Left lobe of liver (tissue), 2 donors: Measurements from ENCODE around the gene ASPM. TPM values are rescaled to one million over a fixed set of nuclear protein-coding genes. Genes with fewer than 3 reads are reported as not detected.

ENCODE experiments used
- ATAC-seq: fragments of 200-7000 bp; cut with Tn5 transposase; one replicate; pipeline ENCODE4 v1.9.1; 2020; ENCODE audit warnings: mild to moderate bottlenecking, moderate library complexity
- DNase-seq: peaks from one replicate; pipeline ENCODE4 v3.0.0-alpha.2; 2020; ENCODE audit warnings: low spot score
- total RNA-seq: library from RNA; stranded (reverse); gene quantifications from one replicate; pipeline ENCODE4 v1.2.1, GENCODE V29; 2021
- donor health status: DM: no; HTN: no; CAD: no; lungs with moderate emphysema.
- donor health status: DM: no; HTN: yes; CAD: no.

Gene ASPM
- total RNA-seq, result 0.35 TPM

GRCh38 chr1:197146101-197147095, at the start of gene ASPM:
Gene ASPM (minus strand): TSS chr1:197146669. CDS start chr1:197146437, 232 bp downstream.
- peak; percentile 96 for ATAC-seq
- peak; percentile 96 for DNase-seq

DNA sequence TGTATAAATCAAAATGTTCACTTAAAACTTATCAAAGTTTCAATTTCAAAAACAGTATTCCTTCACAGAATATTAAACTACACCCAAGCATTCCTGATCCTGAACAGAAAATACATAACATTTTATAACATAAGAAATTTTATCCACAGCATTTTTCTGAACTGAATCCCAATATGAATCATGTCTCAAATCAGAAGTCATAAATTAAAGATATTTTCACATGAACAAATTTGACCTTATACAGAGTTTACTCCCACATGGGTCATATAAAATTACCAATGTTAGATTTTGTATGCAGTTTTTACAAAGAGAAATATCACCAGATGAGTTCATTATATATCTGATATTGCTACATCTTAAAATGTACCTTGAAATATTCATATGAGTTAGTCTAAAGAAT, 48.6 kb upstream of the ASPM start:
- no peak for DNase-seq
- ATAC-seq, result no peak

GRCh38 chr1:197184190-197184589, 37.7 kb upstream of the ASPM start:
- no peak for ATAC-seq
- no peak for DNase-seq

DNA sequence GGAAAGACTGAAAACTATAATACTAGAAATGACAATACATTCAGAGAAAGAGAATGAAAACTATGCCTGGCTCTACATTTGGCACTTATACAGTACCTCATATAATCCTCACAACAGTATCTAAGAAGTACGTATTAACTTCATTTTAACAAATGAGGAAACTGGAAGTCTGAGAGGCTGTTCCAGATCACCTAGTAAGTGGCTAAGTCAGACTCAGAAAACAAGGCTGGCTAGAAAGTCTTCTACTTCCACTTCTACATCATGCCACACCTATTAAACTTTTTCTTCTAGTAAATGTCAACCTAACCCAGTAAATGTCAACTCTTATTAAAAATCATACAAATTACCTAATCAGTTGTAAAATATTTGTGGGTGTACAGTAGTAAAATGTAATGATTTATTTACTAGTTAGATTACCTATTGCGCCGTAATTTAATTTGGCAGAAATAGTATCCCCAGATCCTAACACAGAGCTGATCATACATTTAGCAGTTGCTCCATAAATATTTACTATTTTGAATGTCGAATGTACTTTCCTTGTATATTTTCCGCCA, 36.8 kb upstream of the ASPM start:
- DNase-seq (no peak), ATAC-seq (no peak)

- DNase-seq (no peak), ATAC-seq (no peak)
These were observed 36.2 kb upstream of the ASPM start for GRCh38 chr1:197182716-197183115.

DNA sequence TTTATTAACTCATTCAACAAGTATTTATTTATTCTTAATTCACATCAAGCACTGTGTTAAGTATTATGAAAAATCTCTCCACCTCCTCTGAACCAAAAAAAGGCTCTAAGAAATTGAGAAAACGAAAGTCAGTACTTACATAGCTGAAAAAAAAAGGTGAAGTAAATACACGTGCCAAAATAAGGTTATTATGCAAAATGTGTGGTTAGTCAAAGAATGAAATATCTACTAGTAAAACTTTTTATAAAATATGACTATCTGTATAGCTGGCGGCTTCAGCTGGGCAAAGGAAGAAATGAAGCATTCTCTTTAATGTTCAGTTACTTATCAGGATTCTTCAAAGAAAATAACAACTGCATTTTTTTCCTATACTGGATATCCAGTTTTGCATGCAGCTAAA, 35.5 kb upstream of the ASPM start:
- no peak for DNase-seq
- no peak for ATAC-seq

DNA sequence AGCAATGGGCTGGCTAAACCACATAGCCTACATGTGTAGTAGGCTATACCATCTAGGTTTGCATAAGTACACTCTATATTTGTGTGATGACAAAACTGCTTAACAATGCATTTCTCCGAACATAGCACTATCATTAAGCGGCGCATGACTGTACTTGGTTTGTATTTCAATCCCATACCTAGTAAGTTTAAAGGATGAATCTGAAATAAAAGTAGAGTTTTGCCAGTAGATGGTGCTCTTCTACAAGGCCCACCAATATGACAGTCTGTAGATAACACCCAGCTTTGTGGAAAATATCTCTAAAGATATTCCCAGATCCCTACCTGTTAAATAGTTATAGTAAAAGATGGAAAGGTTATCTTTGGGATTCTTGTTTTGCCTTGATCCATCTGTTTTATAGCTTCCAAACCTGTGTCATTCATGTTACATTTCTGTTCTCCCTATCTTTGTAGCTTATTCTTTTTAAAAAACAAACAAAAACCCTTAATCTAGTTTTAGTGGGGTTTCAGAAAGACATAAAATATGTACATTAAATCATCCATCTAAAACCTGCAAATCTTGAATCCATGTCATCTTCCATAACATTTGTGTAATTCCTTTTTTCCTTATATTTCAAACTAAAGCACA, 33.9 kb upstream of the ASPM start:
- DNase-seq (no peak), ATAC-seq (peak; percentile 85)

- DNase-seq (no peak), ATAC-seq (peak; percentile 80)
These were observed 32.5 kb upstream of the ASPM start for GRCh38 chr1:197178998-197179397.

- ATAC-seq (peak; percentile 17), DNase-seq (no peak)
These were observed 28.3 kb upstream of the ASPM start for GRCh38 chr1:197174818-197175217.

GRCh38 chr1:197173571-197174507, 27.4 kb upstream of the ASPM start:
- ATAC-seq, result peak; percentile 82
- DNase-seq, result no peak

DNA sequence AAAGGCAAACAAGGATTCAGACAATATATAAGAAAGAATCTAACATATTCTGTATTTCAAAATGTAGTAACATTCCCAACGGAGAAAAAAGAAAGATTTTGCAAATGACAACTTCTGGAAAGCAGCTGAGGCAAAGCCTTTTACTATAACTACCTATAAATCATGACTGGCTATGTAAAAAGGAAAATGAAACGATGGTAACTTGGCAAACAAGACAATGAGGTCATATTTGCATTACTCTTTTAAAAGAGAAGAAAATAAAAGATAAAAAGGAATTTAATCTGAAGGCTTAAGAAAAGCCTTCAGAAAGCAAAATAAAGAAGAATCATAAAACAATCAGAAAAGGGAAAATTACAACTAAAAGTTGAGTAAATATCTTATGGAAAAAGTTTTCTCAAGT, 25.1 kb upstream of the ASPM start:
- DNase-seq (no peak), ATAC-seq (no peak)

GRCh38 chr1:197170538-197170937, 24.1 kb upstream of the ASPM start:
- DNase-seq, result no peak

GRCh38 chr1:197159461-197159860, 13.0 kb upstream of the ASPM start:
- no peak for DNase-seq
- no peak for ATAC-seq

More at GRCh38 chr1:197170538-197170937, 24.1 kb upstream of the ASPM start:
- peak; percentile 59 for ATAC-seq

- DNase-seq (no peak), ATAC-seq (peak; percentile 67)
These were observed 10.2 kb upstream of the ASPM start for GRCh38 chr1:197156692-197157091.

- DNase-seq, result no peak
- ATAC-seq, result no peak
These were observed 6.2 kb upstream of the ASPM start for GRCh38 chr1:197152662-197153061.

DNA sequence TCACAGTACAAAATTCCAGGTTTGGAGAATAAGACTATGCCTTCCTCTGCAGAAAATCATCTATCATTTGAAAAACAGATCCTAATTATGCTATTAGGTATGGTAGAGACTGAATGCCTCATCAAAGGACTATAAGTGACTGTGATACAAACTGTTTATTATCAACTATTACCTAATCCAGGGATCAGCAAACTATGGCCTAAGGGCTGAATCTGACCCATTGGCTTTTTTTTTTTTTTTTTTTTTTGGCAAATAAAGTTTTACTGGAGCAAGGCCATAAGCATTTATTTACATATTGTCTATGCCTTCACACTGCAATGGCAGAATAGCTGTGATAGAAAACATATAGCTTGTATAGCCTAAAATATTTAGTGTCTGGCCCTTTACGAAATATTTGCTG, 4.7 kb upstream of the ASPM start:
- DNase-seq (no peak), ATAC-seq (peak; percentile 56)

DNA sequence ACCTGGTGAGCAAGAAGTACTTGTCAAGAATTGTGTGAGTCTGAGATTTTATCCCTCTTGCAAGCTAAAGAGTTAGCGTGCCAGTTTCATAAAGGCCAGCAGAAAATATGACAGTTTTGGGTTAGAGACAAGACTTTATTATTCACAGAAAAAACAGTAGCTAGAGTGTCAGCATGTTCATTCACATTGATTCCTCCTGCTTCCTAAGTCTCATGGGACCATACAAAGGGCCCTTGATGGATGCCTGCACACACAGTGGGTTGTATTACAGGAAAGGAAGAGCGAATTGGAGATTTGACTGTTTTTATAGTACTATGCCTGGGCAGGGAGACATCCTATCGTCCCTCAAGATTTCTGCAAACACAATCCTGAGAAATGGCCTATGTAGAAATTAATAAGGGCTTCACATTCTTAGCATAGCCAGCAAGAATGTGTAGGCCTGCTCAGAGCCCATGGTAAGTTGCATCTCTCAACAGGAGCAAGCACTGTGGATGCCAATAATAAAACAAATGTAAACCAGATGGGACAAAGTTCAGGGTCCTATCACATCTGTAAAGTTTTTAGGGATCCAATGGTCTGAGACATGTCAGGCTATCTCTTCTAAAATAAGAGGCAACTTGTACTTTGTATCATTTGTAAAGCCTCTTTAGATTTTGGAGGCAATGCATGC, 4.0 kb upstream of the ASPM start:
- ATAC-seq, result no peak
- no peak for DNase-seq

GRCh38 chr1:197149340-197149739, 2.9 kb upstream of the ASPM start:
- DNase-seq (no peak), ATAC-seq (no peak)

- ATAC-seq, result no peak
- no peak for DNase-seq
These were observed 934 bp downstream of the ASPM start for GRCh38 chr1:197145446-197146024.
